Activated naive CD4-positive, alpha-beta T cell treated with anti-CD3 and anti-CD28 coated beads, Interleukin-2, amount 10 ng/mL, durations not matched to agents 7 days and 5 days (primary cell): ENCODE data around the gene AHR.
A peak's percentile ranks its signal among the peaks of the same experiment; 100 is the strongest.

Experiments used
- CTCF ChIA-PET: fragments of 350-600 bp; sonication (Branson Sonifier 250); formaldehyde crosslinking; loops from one replicate; lab custom pipeline; 2021; ENCODE audit warnings: antibody characterized with exemption; lab: Charles Lee
- DNase-seq: peaks from one replicate; pipeline ENCODE4 v3.0.0-alpha.2; 2020
- H3K27ac Mint-ChIP-seq: one replicate; pipeline ENCODE4 v1.8.0; 2021; ENCODE audit warnings: mild to moderate bottlenecking, moderate library complexity, mixed read lengths
- H3K27me3 Mint-ChIP-seq: one replicate; pipeline ENCODE4 v1.8.0; 2021; ENCODE audit warnings: mild to moderate bottlenecking, mixed read lengths
- H3K36me3 Mint-ChIP-seq: one replicate; pipeline ENCODE4 v1.8.0; 2021; ENCODE audit warnings: mixed read lengths
- H3K4me1 Mint-ChIP-seq: one replicate; pipeline ENCODE4 v1.8.0; 2021; ENCODE audit warnings: mixed read lengths
- H3K4me3 Mint-ChIP-seq: one replicate; pipeline ENCODE4 v1.8.0; 2021; ENCODE audit warnings: mild to moderate bottlenecking, moderate library complexity, mixed read lengths
- H3K9me3 Mint-ChIP-seq: one replicate; pipeline ENCODE4 v1.8.0; 2021; ENCODE audit warnings: mixed read lengths

Gene AHR

GRCh38 chr7:17298840-17299482, 509 bp downstream of the AHR start:
- Mint-ChIP-seq H3K27me3 (no peaks in the 10 kb centered on the region), H3K36me3 (peaks cover 18% of the 10 kb centered on the region), H3K27ac (peak overlapping the region; percentile 97), H3K9me3 (no peaks in the 10 kb centered on the region), H3K4me1 (peaks cover 37% of the 10 kb centered on the region), H3K4me3 (peak overlapping the region; percentile 92)
- CTCF ChIA-PET = interaction anchor here (0.9 to 1.5 kb wide), 6 partner anchors 37 to 316 kb away, joined by 3 to 6 read pairs (median 3); no protein-coding TSS in a partner anchor
- peak; percentile 72 for DNase-seq

GRCh38 chr7:17299483-17299991, 1.1 kb downstream of the AHR start:
- CTCF ChIA-PET = interaction anchor here (1.0 to 1.5 kb wide), 4 partner anchors 237 to 374 kb away, joined by 3 to 6 read pairs (median 4); no protein-coding TSS in a partner anchor
- DNase-seq = peak; percentile 37
- peak overlapping the region; percentile 92 for H3K4me3 Mint-ChIP-seq
- no peaks in the 10 kb centered on the region for H3K9me3 Mint-ChIP-seq
- H3K36me3 Mint-ChIP-seq = peaks cover 18% of the 10 kb centered on the region
- H3K27ac Mint-ChIP-seq = peak overlapping the region; percentile 97
- peaks cover 43% of the 10 kb centered on the region for H3K4me1 Mint-ChIP-seq
- no peaks in the 10 kb centered on the region for H3K27me3 Mint-ChIP-seq

- Mint-ChIP-seq H3K9me3 (no peaks in the 10 kb centered on the region), H3K4me3 (peak overlapping the region; percentile 92), H3K36me3 (peaks cover 20% of the 10 kb centered on the region), H3K27me3 (no peaks in the 10 kb centered on the region), H3K27ac (peak overlapping the region; percentile 97), H3K4me1 (peaks cover 48% of the 10 kb centered on the region)
- DNase-seq = no peak
- CTCF ChIA-PET = interaction anchor here (1.0 to 1.5 kb wide), 4 partner anchors 237 to 374 kb away, joined by 3 to 6 read pairs (median 4); no protein-coding TSS in a partner anchor
These were observed 1.6 kb downstream of the AHR start for GRCh38 chr7:17300012-17300411.

- no peak for DNase-seq
- CTCF ChIA-PET = interaction anchor here (1.0 to 3.0 kb wide), 5 partner anchors 69 to 375 kb away, joined by 3 to 15 read pairs (median 5); no protein-coding TSS in a partner anchor
- Mint-ChIP-seq H3K9me3 (no peaks in the 10 kb centered on the region), H3K27me3 (no peaks in the 10 kb centered on the region), H3K27ac (peak overlapping the region; percentile 97), H3K36me3 (peaks cover 23% of the 10 kb centered on the region), H3K4me3 (peak overlapping the region; percentile 92), H3K4me1 (peaks cover 52% of the 10 kb centered on the region)
These were observed 2.0 kb downstream of the AHR start for GRCh38 chr7:17300437-17300836.

- H3K4me3 Mint-ChIP-seq = peak overlapping the region; percentile 51
- H3K27ac Mint-ChIP-seq = no peak overlapping the region
- CTCF ChIA-PET = interaction anchor here (0.8 to 3.0 kb wide), 21 partner anchors 12 to 923 kb away, joined by 3 to 15 read pairs (median 3); no protein-coding TSS in a partner anchor
- H3K9me3 Mint-ChIP-seq = no peaks in the 10 kb centered on the region
- peak; percentile 54 for DNase-seq
- H3K27me3 Mint-ChIP-seq = no peaks in the 10 kb centered on the region
- peaks cover 58% of the 10 kb centered on the region for H3K4me1 Mint-ChIP-seq
- peaks cover 21% of the 10 kb centered on the region for H3K36me3 Mint-ChIP-seq
These were observed 3.3 kb downstream of the AHR start for GRCh38 chr7:17301471-17302456.

- no peak for DNase-seq
- Mint-ChIP-seq H3K4me1 (peaks cover 49% of the 10 kb centered on the region), H3K27ac (no peak overlapping the region)
These were observed 4.2 kb downstream of the AHR start for GRCh38 chr7:17302575-17303142.

GRCh38 chr7:17304926-17305325, 6.5 kb downstream of the AHR start:
- peaks cover 7% of the 10 kb centered on the region for H3K36me3 Mint-ChIP-seq
- CTCF ChIA-PET = interaction anchor here (1.0 to 1.1 kb wide), 3 partner anchors 11 to 321 kb away, joined by 3 to 4 read pairs (median 3); no protein-coding TSS in a partner anchor
- H3K4me3 Mint-ChIP-seq = no peak overlapping the region
- H3K4me1 Mint-ChIP-seq = peaks cover 44% of the 10 kb centered on the region
- H3K27ac Mint-ChIP-seq = peak overlapping the region; percentile 25
- DNase-seq = no peak
- H3K9me3 Mint-ChIP-seq = no peaks in the 10 kb centered on the region
- no peaks in the 10 kb centered on the region for H3K27me3 Mint-ChIP-seq

More at GRCh38 chr7:17302575-17303142, 4.2 kb downstream of the AHR start:
- Mint-ChIP-seq H3K36me3 (peaks cover 14% of the 10 kb centered on the region), H3K4me3 (peak overlapping the region; percentile 33), H3K9me3 (no peaks in the 10 kb centered on the region), H3K27me3 (no peaks in the 10 kb centered on the region)
- CTCF ChIA-PET = interaction anchor here (0.6 to 3.0 kb wide), 15 partner anchors 12 to 1182 kb away, joined by 3 to 15 read pairs (median 3); no protein-coding TSS in a partner anchor

GRCh38 chr7:17305387-17306171, 7.1 kb downstream of the AHR start:
- Mint-ChIP-seq H3K27me3 (no peaks in the 10 kb centered on the region), H3K36me3 (peaks cover 7% of the 10 kb centered on the region), H3K9me3 (no peaks in the 10 kb centered on the region), H3K27ac (peak overlapping the region; percentile 25), H3K4me3 (no peak overlapping the region), H3K4me1 (peaks cover 41% of the 10 kb centered on the region)
- no peak for DNase-seq
- CTCF ChIA-PET = interaction anchor here (1.0 to 1.9 kb wide), 3 partner anchors 11 to 326 kb away, joined by 3 to 6 read pairs (median 3); no protein-coding TSS in a partner anchor

- no peaks in the 10 kb centered on the region for H3K9me3 Mint-ChIP-seq
- CTCF ChIA-PET = interaction anchor here (0.7 to 1.9 kb wide), 5 partner anchors 11 to 327 kb away, joined by 3 to 7 read pairs (median 3); no protein-coding TSS in a partner anchor
- no peak overlapping the region for H3K27ac Mint-ChIP-seq
- H3K4me1 Mint-ChIP-seq = peaks cover 36% of the 10 kb centered on the region
- no peak for DNase-seq
- no peaks in the 10 kb centered on the region for H3K27me3 Mint-ChIP-seq
- no peak overlapping the region for H3K4me3 Mint-ChIP-seq
- peaks cover 15% of the 10 kb centered on the region for H3K36me3 Mint-ChIP-seq
These were observed 8.5 kb downstream of the AHR start for GRCh38 chr7:17307000-17307399.

- CTCF ChIA-PET = interaction anchor here (0.7 to 1.9 kb wide), 6 partner anchors 12 to 328 kb away, joined by 3 to 7 read pairs (median 4); no protein-coding TSS in a partner anchor
- H3K36me3 Mint-ChIP-seq = peaks cover 18% of the 10 kb centered on the region
- H3K9me3 Mint-ChIP-seq = no peaks in the 10 kb centered on the region
- no peak overlapping the region for H3K4me3 Mint-ChIP-seq
- DNase-seq = no peak
- H3K4me1 Mint-ChIP-seq = peaks cover 34% of the 10 kb centered on the region
- no peak overlapping the region for H3K27ac Mint-ChIP-seq
- H3K27me3 Mint-ChIP-seq = no peaks in the 10 kb centered on the region
These were observed 9.1 kb downstream of the AHR start for GRCh38 chr7:17307558-17307957.

- Mint-ChIP-seq H3K4me3 (no peak overlapping the region), H3K4me1 (peaks cover 30% of the 10 kb centered on the region), H3K9me3 (no peaks in the 10 kb centered on the region), H3K27me3 (no peaks in the 10 kb centered on the region), H3K27ac (no peak overlapping the region), H3K36me3 (peaks cover 22% of the 10 kb centered on the region)
- no peak for DNase-seq
- CTCF ChIA-PET = interaction anchor here (0.7 to 1.7 kb wide), 5 partner anchors 11 to 325 kb away, joined by 3 to 7 read pairs (median 3); no protein-coding TSS in a partner anchor
These were observed 9.7 kb downstream of the AHR start for GRCh38 chr7:17307969-17308648.

- peaks cover 25% of the 10 kb centered on the region for H3K36me3 Mint-ChIP-seq
- CTCF ChIA-PET = interaction anchor here (0.6 kb wide), 1 partner anchor 322 kb away, joined by 3 read pairs; no protein-coding TSS in a partner anchor
- H3K4me3 Mint-ChIP-seq = no peak overlapping the region
- H3K27ac Mint-ChIP-seq = no peak overlapping the region
- no peaks in the 10 kb centered on the region for H3K27me3 Mint-ChIP-seq
- H3K4me1 Mint-ChIP-seq = peaks cover 10% of the 10 kb centered on the region
- no peak for DNase-seq
- H3K9me3 Mint-ChIP-seq = no peaks in the 10 kb centered on the region
These were observed 12.7 kb downstream of the AHR start for GRCh38 chr7:17311194-17311593.
